PC-3 (cell line): ENCODE measurements around the gene AADACL2.

Experiments used
- EZH2 ChIP-seq: fragments of 300-600 bp; sonication (generic); IDR thresholded peaks from one replicate; pipeline ENCODE4 v1.6.1; 2017; ENCODE audit warnings: antibody characterized with exemption, mild to moderate bottlenecking, low read length; ENCODE audit not compliant: unreplicated experiment
- EZH2phosphoT487 ChIP-seq: fragments of 300-600 bp; sonication (generic); IDR thresholded peaks from 2 replicates; pipeline ENCODE4 v1.6.1; 2018; ENCODE audit warnings: mild to moderate bottlenecking, antibody characterized with exemption, low read length, borderline replicate concordance
- TF ChIP-seq, protein P1 (sequence below): fragments of 300-600 bp; sonication (generic); conservative IDR thresholded peaks from 2 replicates; pipeline ENCODE4 v1.5.1; 2017; ENCODE audit warnings: antibody characterized with exemption, low read depth, mild to moderate bottlenecking, low read length

DNA sequence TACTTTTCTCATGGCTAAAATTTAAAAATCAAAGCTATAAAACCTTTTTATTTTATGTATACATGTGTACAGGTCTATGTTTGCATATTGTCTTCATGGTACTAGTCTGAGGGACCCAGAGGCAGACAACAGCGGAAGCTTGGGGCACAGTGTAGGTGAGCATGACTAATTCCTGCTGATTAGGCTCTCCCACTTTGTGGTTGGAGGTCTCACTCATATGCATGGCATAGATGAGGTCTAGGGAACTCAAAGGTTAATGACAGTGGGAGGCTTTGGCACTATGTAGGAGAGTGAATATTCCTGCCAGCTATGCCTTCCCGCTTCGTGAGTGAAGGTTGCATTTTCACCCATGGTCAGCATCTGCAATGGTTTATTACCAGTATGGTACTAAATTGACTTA lies 47.5 kb upstream of the AADACL2 start:
- TF ChIP-seq, protein P1, sequence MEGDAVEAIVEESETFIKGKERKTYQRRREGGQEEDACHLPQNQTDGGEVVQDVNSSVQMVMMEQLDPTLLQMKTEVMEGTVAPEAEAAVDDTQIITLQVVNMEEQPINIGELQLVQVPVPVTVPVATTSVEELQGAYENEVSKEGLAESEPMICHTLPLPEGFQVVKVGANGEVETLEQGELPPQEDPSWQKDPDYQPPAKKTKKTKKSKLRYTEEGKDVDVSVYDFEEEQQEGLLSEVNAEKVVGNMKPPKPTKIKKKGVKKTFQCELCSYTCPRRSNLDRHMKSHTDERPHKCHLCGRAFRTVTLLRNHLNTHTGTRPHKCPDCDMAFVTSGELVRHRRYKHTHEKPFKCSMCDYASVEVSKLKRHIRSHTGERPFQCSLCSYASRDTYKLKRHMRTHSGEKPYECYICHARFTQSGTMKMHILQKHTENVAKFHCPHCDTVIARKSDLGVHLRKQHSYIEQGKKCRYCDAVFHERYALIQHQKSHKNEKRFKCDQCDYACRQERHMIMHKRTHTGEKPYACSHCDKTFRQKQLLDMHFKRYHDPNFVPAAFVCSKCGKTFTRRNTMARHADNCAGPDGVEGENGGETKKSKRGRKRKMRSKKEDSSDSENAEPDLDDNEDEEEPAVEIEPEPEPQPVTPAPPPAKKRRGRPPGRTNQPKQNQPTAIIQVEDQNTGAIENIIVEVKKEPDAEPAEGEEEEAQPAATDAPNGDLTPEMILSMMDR: no peak
- no peak for TF ChIP-seq EZH2phosphoT487
- TF ChIP-seq EZH2: no peak
